Omental fat pad (tissue), 4 donors: ENCODE data around the gene KIR2DL3. TPM values are rescaled to one million over a fixed set of nuclear protein-coding genes. Genes with fewer than 3 reads are reported as not detected.
"Not testable (repeated sequence)": the region's sequence is repeated elsewhere in the genome, so short reads cannot be mapped to it uniquely, and the experiment has no call there.

ENCODE experiments used
- ATAC-seq: fragments of 150-250 bp; one replicate; pipeline ENCODE4 v1.9.1; 2016; ENCODE audit warnings: mild to moderate bottlenecking, moderate library complexity; ENCODE audit not compliant: low FRiP score
- DNase-seq: peaks from one replicate; pipeline ENCODE4 v3.0.0-alpha.2; 2019; ENCODE audit warnings: low spot score
- CTCF ChIP-seq, 3 donors: fragments of 450-650 bp; IDR thresholded peaks; one replicate each; pipeline ENCODE4 v1.5.1; 2016 to 2017; ENCODE audit warnings: antibody characterized with exemption in 3 of 3, mild to moderate bottlenecking in 3 of 3, moderate library complexity in 2 of 3
- total RNA-seq, 4 donors: library from RNA; depleted of rRNA; stranded (reverse); fragments of >200 nt; gene quantifications; one replicate each; pipeline ENCODE4 v1.1.0, GENCODE V29; 2016

Gene KIR2DL3
- total RNA-seq, 4 donors from 2014 or later = not detected

DNA sequence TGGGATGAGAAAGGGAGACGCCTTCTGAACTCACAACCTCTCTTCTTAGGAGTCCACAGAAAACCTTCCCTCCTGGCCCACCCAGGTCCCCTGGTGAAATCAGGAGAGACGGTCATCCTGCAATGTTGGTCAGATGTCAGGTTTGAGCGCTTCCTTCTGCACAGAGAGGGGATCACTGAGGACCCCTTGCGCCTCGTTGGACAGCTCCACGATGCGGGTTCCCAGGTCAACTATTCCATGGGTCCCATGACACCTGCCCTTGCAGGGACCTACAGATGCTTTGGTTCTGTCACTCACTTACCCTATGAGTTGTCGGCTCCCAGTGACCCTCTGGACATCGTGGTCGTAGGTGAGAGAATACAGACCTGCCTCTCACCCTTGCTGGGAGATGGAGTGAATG is 10.8 kb upstream of the KIR2DL3 start:
- no peak for DNase-seq
- TF ChIP-seq CTCF (IDR thresholded peaks at IDR 0.05) = no peak
- no peak for ATAC-seq

- no peak for DNase-seq
- no peak for TF ChIP-seq CTCF (IDR thresholded peaks at IDR 0.05)
- ATAC-seq = no peak
Observed at GRCh38 chr19:54728167-54728566, 10.1 kb upstream of the KIR2DL3 start.

DNA sequence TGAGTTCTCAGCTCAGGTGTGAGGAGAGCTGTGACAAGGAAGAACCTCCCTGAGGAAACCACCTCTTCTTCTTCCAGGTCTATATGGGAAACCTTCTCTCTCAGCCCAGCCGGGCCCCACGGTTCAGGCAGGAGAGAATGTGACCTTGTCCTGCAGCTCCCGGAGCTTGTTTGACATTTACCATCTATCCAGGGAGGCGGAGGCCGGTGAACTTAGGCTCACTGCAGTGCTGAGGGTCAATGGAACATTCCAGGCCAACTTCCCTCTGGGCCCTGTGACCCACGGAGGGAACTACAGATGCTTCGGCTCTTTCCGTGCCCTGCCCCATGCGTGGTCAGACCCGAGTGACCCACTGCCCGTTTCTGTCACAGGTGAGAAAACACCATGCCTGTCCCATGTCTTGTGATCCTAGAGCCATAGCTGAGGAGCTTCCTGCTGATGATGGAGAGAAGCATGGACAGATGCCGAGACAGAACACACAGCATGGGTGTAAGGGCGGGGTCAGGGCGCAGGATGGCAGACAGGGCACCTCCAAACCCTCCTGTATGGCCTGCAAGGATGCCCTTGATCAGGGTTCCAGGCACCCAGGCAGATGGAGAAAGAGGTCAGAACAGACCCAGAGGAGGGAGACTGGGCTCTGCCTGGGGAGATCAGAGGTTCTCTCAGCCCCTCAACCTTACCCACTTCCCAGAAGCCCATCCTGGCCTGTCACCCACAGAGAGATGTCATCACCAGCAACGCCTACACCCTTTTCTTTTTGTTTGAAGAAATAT is 8.7 kb upstream of the KIR2DL3 start:
- DNase-seq (no peak), ATAC-seq (no peak)
- TF ChIP-seq CTCF (IDR thresholded peaks at IDR 0.05) = no peak

DNA sequence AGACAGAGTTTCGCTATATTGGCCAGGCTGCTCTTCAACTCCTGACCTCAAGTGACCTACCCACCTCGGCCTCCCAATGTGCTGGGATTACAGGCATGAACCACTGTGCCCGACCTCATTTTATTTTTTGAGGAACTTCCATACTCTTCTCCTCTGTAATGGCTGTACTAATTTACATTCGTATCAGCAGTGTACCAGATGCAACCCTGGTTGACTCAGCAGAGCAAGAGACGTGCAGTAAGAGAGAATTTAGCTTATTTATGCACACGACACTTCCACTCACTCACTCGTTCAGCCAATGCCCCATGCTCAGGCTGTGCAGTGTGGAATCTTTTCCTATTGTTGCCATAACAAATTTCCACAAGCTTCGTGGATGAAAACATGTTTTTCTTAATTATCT is 7.1 kb upstream of the KIR2DL3 start:
- no peak for DNase-seq
- no peak for TF ChIP-seq CTCF (IDR thresholded peaks at IDR 0.05)

DNA sequence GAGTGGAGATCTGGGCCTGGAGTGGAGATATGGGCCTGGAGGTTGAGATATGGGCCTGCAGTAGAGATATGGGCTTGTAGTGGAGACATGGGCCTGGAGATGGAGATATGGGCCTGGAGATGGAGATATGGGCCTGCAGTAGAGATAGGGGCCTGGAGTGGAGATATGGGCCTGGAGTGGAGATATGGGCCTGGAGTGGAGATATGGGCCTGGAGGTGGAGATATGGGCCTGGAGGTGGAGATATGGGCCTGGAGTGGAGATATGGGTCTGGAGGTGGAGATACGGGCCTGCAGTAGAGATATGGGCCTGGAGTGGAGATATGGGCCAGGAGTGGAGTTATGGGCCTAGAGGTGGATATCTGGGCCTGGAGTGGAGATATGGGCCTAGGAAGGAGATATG is 402 bp downstream of the KIR2DL3 start:
- DNase-seq (no peak), ATAC-seq (no peak)
- no peak for TF ChIP-seq CTCF (IDR thresholded peaks at IDR 0.05)

More for the DNA sequence above, 7.1 kb upstream of the KIR2DL3 start:
- no peak for ATAC-seq

DNA sequence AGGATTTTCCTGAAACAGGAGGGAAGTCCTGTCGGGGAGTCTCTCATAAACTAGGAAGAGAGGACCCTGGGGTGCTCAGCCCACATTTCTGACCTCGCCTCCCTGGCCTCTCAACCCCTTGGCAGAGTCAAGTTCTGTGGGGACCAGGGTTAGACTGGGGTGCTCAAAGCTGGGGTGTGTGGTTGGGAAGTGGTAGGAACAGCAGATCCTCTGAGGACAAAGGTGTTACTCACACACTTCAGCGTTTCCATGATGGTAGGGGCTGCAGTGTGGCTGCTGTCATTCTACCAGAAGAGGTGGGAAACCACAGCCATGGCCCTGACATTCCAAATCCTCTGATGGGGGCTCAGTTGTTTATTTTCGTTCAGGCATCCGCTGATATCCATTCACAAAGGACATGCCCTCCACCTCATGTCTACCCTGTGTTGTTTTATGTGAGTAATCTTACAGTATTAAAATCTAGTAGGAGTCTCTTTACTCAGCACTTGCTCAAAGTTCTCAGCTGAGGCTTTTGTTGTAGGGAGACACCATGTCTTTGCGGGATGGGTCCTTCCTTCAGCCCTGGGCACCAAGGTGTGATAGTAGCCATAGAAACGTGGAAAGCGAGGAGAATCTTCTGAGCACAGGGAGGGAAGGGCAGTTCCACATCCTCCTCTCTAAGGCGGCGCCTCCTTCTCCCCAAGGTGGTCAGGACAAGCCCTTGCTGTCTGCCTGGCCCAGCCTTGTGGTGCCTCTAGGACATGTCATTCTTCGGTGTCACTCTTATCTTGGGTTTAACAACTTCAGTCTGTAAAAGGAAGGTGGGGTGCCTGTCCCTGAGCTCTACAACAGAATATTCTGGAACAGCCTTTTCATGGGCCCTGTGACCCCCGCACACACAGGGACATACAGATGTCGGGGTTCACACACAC is 1.5 kb downstream of the KIR2DL3 start:
- no peak for TF ChIP-seq CTCF (IDR thresholded peaks at IDR 0.05)
- ATAC-seq = no peak

DNA sequence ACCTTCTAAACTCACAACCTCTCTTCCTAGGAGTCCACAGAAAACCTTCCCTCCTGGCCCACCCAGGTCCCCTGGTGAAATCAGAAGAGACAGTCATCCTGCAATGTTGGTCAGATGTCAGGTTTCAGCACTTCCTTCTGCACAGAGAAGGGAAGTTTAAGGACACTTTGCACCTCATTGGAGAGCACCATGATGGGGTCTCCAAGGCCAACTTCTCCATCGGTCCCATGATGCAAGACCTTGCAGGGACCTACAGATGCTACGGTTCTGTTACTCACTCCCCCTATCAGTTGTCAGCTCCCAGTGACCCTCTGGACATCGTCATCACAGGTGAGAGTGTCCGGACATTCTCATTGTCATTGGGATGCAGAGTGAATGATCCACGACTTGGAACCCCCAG is 3.6 kb downstream of the KIR2DL3 start:
- not testable (repeated sequence) for ATAC-seq, DNase-seq

More for the DNA sequence above, 1.5 kb downstream of the KIR2DL3 start:
- no peak for DNase-seq

DNA sequence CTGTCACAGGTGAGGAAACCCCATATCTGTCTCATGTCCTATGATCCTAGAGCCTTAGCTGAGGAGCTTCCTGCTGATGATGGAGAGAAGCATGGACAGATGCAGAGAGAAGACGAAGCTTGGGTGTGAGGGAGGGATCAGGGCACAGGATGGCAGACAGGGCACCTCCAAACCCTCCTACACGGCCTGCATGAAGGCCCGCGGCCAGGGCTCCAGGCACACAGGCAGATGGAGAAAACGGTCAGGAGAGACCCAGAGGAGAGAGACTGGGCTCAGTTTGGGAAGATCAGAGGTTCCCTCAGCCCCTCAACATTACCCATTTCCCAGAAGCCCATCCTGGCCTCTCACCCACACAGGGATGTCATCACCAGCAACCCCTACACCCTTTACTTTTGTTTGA is 5.8 kb downstream of the KIR2DL3 start:
- not testable (repeated sequence) for ATAC-seq

DNA sequence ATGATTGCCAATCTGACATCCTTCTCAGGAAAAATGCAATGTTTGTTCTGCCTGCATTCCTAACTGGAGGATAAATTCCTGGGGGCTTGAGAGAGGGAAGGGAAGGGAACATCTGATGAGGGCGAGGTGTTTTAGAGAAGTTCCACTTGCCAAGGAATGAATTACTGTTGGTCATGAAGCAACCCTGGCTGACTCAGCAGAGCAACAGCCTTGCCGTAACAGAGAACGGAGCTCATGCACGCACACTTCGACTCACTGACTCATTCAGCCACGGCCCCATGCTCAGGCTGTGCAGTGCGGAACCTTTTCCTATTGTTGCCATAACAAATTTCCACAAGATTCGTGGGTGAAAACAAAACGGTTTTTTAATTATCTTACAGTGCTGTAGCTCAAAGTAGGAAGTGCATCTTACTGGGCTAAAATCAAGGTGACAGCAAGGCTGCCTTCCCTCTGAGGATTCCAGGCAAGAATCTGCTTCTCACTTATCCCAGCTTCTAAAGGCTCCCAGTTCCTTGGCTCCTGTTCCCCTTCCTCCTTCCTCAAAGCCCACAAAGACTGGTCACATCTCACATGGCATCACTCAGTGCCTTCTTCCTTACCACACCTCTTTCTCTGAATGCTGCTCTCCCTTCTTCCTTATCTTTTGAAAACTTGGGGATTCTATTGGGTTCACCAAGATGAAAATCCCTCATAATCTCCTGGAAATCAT is 9.5 kb downstream of the KIR2DL3 start:
- DNase-seq, ATAC-seq: not testable (repeated sequence)

More for the DNA sequence above, 5.8 kb downstream of the KIR2DL3 start:
- DNase-seq = not testable (repeated sequence)

- not testable (repeated sequence) for ATAC-seq, DNase-seq
Observed at GRCh38 chr19:54750276-54750675, 12.0 kb downstream of the KIR2DL3 start.
